Measurements from ENCODE around the gene DNAJC8. TPM values are rescaled to one million over a fixed set of nuclear protein-coding genes. Genes with fewer than 3 reads are reported as not detected.

DNAJC8 gene
- total RNA-seq, 5 donors from 2014 or later (not counting 1 experiment from before 2014, with no cell fraction given) = 61.8 to 68.0 (median 67.2) TPM

DNA sequence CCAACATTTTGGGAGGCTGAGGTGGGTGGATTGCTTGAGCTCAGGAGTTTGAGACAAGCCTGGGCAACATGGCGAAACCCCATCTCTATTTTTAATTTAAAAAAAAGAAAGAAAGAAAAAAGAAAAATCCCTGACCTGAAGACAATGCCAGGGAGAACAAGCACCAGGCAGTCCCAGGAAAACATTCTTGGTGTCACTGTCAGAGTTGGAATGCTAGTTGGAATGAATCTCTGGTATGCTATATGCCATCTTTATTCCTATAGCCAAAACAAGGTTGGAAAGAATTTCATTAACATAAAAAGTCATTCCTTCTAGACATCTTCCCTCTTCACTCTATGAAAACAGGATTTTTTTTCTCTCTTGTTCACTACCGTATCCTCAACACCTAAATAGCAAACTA, 2.8 kb downstream of the DNAJC8 start:
- WGBS (ENCODE audit: insufficient coverage) = no CpG with 5 or more reads among the region's 2 CpGs
- DNase-seq (no peak), ATAC-seq (replicated peaks in 1 of 4) (no peak)
- peaks cover 25% of the 10 kb centered on the region for H3K36me3 Mint-ChIP-seq
- POLR2A ChIA-PET = interaction anchor here in 1 of 2 donors (0.7 kb wide), 1 partner anchor 400 kb away, joined by 4 read pairs; no protein-coding TSS in a partner anchor
- Histone ChIP-seq H3K9me3 (no peaks in the 10 kb centered on the region), H3K4me1 (ENCODE audit: control insufficient read depth in 1 of 2, extremely low read depth in 1 of 2, insufficient read depth in 2 of 2, low read length in 2 of 2) (peaks cover 5 to 28% of the 10 kb centered on the region in 2 experiments), H3K27me3 (replicated peaks in 1 of 2; ENCODE audit: control insufficient read depth in 2 of 2, extremely low read depth in 1 of 2, insufficient read depth in 2 of 2, low read length in 1 of 2) (no peaks in the 10 kb centered on the region), H3K27ac (ENCODE audit: low read length) (no peak overlapping the region), H3K4me3 (ENCODE audit: control insufficient read depth in 1 of 2, extremely low read depth in 1 of 2, low read length in 1 of 2) (no peak overlapping the region), H3K36me3 (ENCODE audit: control insufficient read depth in 2 of 2, extremely low read depth in 1 of 2, insufficient read depth in 1 of 2, low read length in 1 of 2) (peaks cover 12 to 36% of the 10 kb centered on the region in 2 donors)
- no peak overlapping the region for H3K27ac Mint-ChIP-seq
- H3K27me3 Mint-ChIP-seq = no peaks in the 10 kb centered on the region
- CTCF ChIA-PET = interaction anchor here in 1 of 2 donors (0.7 kb wide), 1 partner anchor 17 kb away, joined by 3 read pairs; no protein-coding TSS in a partner anchor
- no peaks in the 10 kb centered on the region for H3K9me3 Mint-ChIP-seq
- peaks cover 29 to 41% (median 37%) of the 10 kb centered on the region in 3 donors for H3K4me1 Mint-ChIP-seq
- H3K4me3 Mint-ChIP-seq = no peak overlapping the region

DNA sequence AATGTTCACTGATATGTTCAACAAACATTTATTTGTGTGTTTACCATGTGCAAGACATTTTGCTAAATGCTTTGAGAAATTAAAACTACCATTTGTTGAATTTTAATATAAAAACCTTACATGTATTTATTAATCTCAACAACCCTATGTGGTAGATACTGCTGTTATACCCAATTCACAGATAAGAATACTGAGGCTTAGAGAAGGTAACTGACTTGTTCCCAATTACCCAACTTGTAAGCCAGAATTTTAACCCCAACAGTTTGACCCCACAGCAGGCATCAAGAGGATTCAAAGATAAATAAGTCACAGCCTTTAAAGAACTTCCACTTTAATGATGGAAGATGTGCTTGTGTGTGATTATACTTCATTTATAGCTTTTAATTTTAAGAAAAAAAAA, 3.7 kb downstream of the DNAJC8 start:
- Mint-ChIP-seq H3K27ac (no peak overlapping the region), H3K27me3 (no peaks in the 10 kb centered on the region), H3K9me3 (no peaks in the 10 kb centered on the region), H3K36me3 (peaks cover 27% of the 10 kb centered on the region), H3K4me3 (no peak overlapping the region), H3K4me1 (peaks cover 31 to 38% (median 36%) of the 10 kb centered on the region in 3 donors)
- H3K9me3 ChIP-seq = no peaks in the 10 kb centered on the region
- ChIA-PET CTCF (no interaction called here), POLR2A (interaction anchor here (0.5 kb wide), 2 partner anchors 17 to 38 kb away, joined by 4 to 6 read pairs; no protein-coding TSS in a partner anchor)
- H3K4me3 ChIP-seq (ENCODE audit: control insufficient read depth in 1 of 2, extremely low read depth in 1 of 2, low read length in 1 of 2) = no peak overlapping the region
- ATAC-seq (replicated peaks in 1 of 4) = no peak
- H3K27me3 ChIP-seq (replicated peaks in 1 of 2; ENCODE audit: control insufficient read depth in 2 of 2, extremely low read depth in 1 of 2, insufficient read depth in 2 of 2, low read length in 1 of 2) = no peaks in the 10 kb centered on the region
- H3K36me3 ChIP-seq (ENCODE audit: control insufficient read depth in 2 of 2, extremely low read depth in 1 of 2, insufficient read depth in 1 of 2, low read length in 1 of 2) = peaks cover 12 to 43% of the 10 kb centered on the region in 2 donors
- no peak for DNase-seq
- H3K4me1 ChIP-seq (ENCODE audit: control insufficient read depth in 1 of 2, extremely low read depth in 1 of 2, insufficient read depth in 2 of 2, low read length in 2 of 2) = peaks cover 5 to 28% of the 10 kb centered on the region in 2 experiments
- H3K27ac ChIP-seq (ENCODE audit: low read length) = no peak overlapping the region

DNA sequence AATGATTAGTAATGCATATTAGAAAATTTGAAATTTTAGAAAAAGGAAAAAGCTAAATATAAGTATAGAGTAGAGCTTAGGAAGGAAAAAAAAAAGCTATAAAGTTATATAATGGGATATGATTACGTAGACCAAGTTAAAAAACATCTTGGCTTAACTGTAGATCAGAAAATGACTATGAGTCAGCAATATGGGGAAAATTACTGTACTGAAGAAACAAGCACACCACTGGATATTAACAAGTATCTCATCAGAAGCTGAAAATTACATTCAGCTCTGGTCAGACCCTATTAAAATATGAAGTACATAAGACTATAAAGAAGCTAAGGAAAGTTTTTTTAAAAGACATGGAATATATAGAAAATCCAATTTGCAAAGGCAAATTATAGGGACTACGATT, 19.5 kb downstream of the DNAJC8 start:
- no peaks in the 10 kb centered on the region for H3K9me3 Mint-ChIP-seq
- 100% methylated on average over 1 of the region's 2 CpGs for WGBS (ENCODE audit: insufficient coverage)
- DNase-seq (no peak), ATAC-seq (replicated peaks in 1 of 4) (no peak)
- Histone ChIP-seq H3K27me3 (replicated peaks in 1 of 2; ENCODE audit: control insufficient read depth in 2 of 2, extremely low read depth in 1 of 2, insufficient read depth in 2 of 2, low read length in 1 of 2) (no peaks in the 10 kb centered on the region), H3K9me3 (no peaks in the 10 kb centered on the region), H3K36me3 (ENCODE audit: control insufficient read depth in 2 of 2, extremely low read depth in 1 of 2, insufficient read depth in 1 of 2, low read length in 1 of 2) (peaks cover 3 to 39% of the 10 kb centered on the region in 2 donors), H3K4me3 (ENCODE audit: control insufficient read depth in 1 of 2, extremely low read depth in 1 of 2, low read length in 1 of 2) (no peak overlapping the region), H3K27ac (ENCODE audit: low read length) (no peak overlapping the region), H3K4me1 (ENCODE audit: control insufficient read depth in 1 of 2, extremely low read depth in 1 of 2, insufficient read depth in 2 of 2, low read length in 2 of 2) (no peaks in the 10 kb centered on the region)
- ChIA-PET POLR2A (interaction anchor here in 1 of 2 donors (0.5 to 0.6 kb wide), 4 partner anchors 9 to 592 kb away, joined by 3 to 8 read pairs (median 4); no protein-coding TSS in a partner anchor), CTCF (interaction anchor here (0.6 to 1.8 kb wide), 4 partner anchors 17 to 275 kb away, joined by 3 to 8 read pairs (median 6); partner anchors contain the start of gene EYA3 (in 1 of the 2))
- peaks cover 22% of the 10 kb centered on the region for H3K36me3 Mint-ChIP-seq
- no peak overlapping the region for H3K4me3 Mint-ChIP-seq
- peaks cover 0 to 8% (median 3%) of the 10 kb centered on the region in 3 donors for H3K4me1 Mint-ChIP-seq
- H3K27ac Mint-ChIP-seq = no peak overlapping the region
- no peaks in the 10 kb centered on the region for H3K27me3 Mint-ChIP-seq

DNA sequence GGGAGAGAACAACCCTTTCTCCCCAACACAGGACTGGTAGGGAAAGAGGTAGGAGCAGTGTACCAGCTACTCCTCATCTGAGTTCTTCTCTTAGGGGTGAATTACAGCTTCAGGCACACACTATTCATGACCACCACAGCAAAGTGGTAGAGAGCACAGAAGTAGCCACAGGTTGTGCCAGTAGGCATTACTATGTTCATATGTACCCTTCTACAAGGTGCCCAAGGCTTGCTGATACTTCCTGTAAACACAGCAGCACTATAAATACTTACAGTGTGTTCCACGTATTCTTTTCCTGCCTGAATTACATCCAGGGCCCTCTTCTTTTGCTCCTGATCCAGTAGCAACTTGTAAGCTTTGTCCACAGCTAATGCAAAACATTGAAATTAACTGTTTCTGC, 23.1 kb downstream of the DNAJC8 start:
- ChIA-PET CTCF (interaction anchor here (0.8 to 3.2 kb wide), 5 partner anchors 8 to 269 kb away, joined by 3 to 69 read pairs (median 3); no protein-coding TSS in a partner anchor), POLR2A (interaction anchor here (0.5 kb wide), 2 partner anchors 120 to 293 kb away, joined by 5 to 12 read pairs; no protein-coding TSS in a partner anchor)
- H3K27me3 ChIP-seq (replicated peaks in 1 of 2; ENCODE audit: control insufficient read depth in 2 of 2, extremely low read depth in 1 of 2, insufficient read depth in 2 of 2, low read length in 1 of 2) = no peaks in the 10 kb centered on the region
- H3K27ac ChIP-seq (ENCODE audit: low read length) = no peak overlapping the region
- Mint-ChIP-seq H3K4me1 (peaks cover 0 to 6% (median 3%) of the 10 kb centered on the region in 3 donors), H3K4me3 (no peak overlapping the region), H3K9me3 (no peaks in the 10 kb centered on the region), H3K27ac (peak overlapping the region in 1 of 2 donors; percentile 34), H3K27me3 (no peaks in the 10 kb centered on the region), H3K36me3 (peaks cover 33% of the 10 kb centered on the region)
- H3K4me1 ChIP-seq (ENCODE audit: control insufficient read depth in 1 of 2, extremely low read depth in 1 of 2, insufficient read depth in 2 of 2, low read length in 2 of 2) = no peaks in the 10 kb centered on the region
- WGBS (ENCODE audit: insufficient coverage) = 88% methylated on average over 1 of the region's 1 CpG
- H3K4me3 ChIP-seq (ENCODE audit: control insufficient read depth in 1 of 2, extremely low read depth in 1 of 2, low read length in 1 of 2) = no peak overlapping the region
- no peaks in the 10 kb centered on the region for H3K9me3 ChIP-seq
- peaks cover 5 to 68% of the 10 kb centered on the region in 2 donors for H3K36me3 ChIP-seq (ENCODE audit: control insufficient read depth in 2 of 2, extremely low read depth in 1 of 2, insufficient read depth in 1 of 2, low read length in 1 of 2)
- DNase-seq (no peak), ATAC-seq (replicated peaks in 1 of 4) (no peak)

DNA sequence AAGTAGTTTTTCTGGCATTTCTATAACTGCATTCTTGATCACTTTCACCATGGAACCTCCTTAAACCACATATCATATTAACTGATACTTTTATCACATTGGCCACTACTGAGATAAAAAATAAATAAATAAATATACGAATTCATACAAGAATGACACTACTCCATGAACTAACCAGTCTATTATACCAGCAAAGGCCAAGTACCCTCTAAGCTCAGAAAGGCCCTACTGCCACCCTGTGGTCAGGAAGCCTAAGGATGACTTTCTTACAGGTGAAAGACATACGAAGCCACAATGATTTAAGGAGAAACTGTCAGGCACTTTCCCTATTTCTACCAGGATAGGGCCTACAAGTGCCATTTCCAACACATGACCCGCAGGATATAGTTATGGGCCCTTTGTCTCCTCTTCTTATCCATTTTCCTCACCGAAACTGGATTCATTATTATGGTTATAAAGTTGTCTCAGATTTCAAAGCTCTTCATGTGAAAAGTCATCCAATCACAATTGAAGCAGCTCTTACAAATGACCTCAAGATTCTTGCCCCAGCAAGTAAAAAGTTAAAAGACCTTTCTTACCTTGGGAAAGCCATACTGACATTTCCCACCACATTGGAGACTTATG, 23.9 kb downstream of the DNAJC8 start:
- peaks cover 7 to 70% of the 10 kb centered on the region in 2 donors for H3K36me3 ChIP-seq (ENCODE audit: control insufficient read depth in 2 of 2, extremely low read depth in 1 of 2, insufficient read depth in 1 of 2, low read length in 1 of 2)

DNA sequence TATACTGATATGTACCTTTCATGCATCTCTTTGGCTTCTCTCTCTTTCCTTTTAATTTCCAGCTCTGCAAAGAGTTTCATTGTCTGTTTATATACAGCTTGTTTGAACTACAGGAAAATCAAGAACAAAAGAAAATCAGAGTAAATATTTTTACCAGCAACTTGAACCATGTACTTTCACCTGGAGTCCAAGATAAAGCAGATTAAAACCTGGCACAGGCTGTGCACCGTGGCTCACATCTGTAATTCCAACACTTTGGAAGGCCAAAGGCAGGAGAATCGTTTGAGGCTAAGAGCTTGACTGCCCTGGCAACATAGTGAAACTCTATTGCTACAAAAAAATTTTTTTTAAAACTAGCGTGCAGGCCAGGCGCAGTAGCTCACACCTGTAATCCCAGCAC, 27.6 kb downstream of the DNAJC8 start:
- ChIA-PET CTCF (interaction anchor here (0.7 to 2.7 kb wide), 2 partner anchors 113 to 265 kb away, joined by 3 to 19 read pairs; no protein-coding TSS in a partner anchor), POLR2A (no interaction called here)
- Histone ChIP-seq H3K27ac (ENCODE audit: low read length) (no peak overlapping the region), H3K4me1 (ENCODE audit: control insufficient read depth in 1 of 2, extremely low read depth in 1 of 2, insufficient read depth in 2 of 2, low read length in 2 of 2) (peaks cover under 1 to 14% of the 10 kb centered on the region in 2 experiments), H3K27me3 (replicated peaks in 1 of 2; ENCODE audit: control insufficient read depth in 2 of 2, extremely low read depth in 1 of 2, insufficient read depth in 2 of 2, low read length in 1 of 2) (no peaks in the 10 kb centered on the region), H3K36me3 (ENCODE audit: control insufficient read depth in 2 of 2, extremely low read depth in 1 of 2, insufficient read depth in 1 of 2, low read length in 1 of 2) (peaks cover 26 to 79% of the 10 kb centered on the region in 2 donors), H3K4me3 (ENCODE audit: control insufficient read depth in 1 of 2, extremely low read depth in 1 of 2, low read length in 1 of 2) (no peak overlapping the region), H3K9me3 (no peaks in the 10 kb centered on the region)
- no peak for DNase-seq
- H3K9me3 Mint-ChIP-seq = no peaks in the 10 kb centered on the region
- WGBS (ENCODE audit: insufficient coverage) = 100% methylated on average over 4 of the region's 4 CpGs
- peaks cover 8 to 17% (median 13%) of the 10 kb centered on the region in 3 donors for H3K4me1 Mint-ChIP-seq
- no peak overlapping the region for H3K4me3 Mint-ChIP-seq
- no peaks in the 10 kb centered on the region for H3K27me3 Mint-ChIP-seq
- no peak overlapping the region for H3K27ac Mint-ChIP-seq
- H3K36me3 Mint-ChIP-seq = peaks cover 54% of the 10 kb centered on the region
- no peak for ATAC-seq (replicated peaks in 1 of 4)

More for the DNA sequence above, 23.9 kb downstream of the DNAJC8 start:
- no peak overlapping the region for H3K4me3 Mint-ChIP-seq
- H3K4me1 ChIP-seq (ENCODE audit: control insufficient read depth in 1 of 2, extremely low read depth in 1 of 2, insufficient read depth in 2 of 2, low read length in 2 of 2) = no peaks in the 10 kb centered on the region
- no peak overlapping the region for H3K27ac ChIP-seq (ENCODE audit: low read length)
- H3K36me3 Mint-ChIP-seq = peaks cover 39% of the 10 kb centered on the region
- ATAC-seq (replicated peaks in 1 of 4) = peak; percentile 58 to 84 (median 73)
- H3K27me3 Mint-ChIP-seq = no peaks in the 10 kb centered on the region
- H3K27ac Mint-ChIP-seq = no peak overlapping the region
- no peaks in the 10 kb centered on the region for H3K9me3 Mint-ChIP-seq
- CTCF ChIA-PET = interaction anchor here (0.6 to 3.2 kb wide), 10 partner anchors 9 to 915 kb away, joined by 3 to 69 read pairs (median 4); partner anchors contain the start of gene EYA3 (in 1 of the 2)
- no peak overlapping the region for H3K4me3 ChIP-seq (ENCODE audit: control insufficient read depth in 1 of 2, extremely low read depth in 1 of 2, low read length in 1 of 2)
- POLR2A ChIA-PET = interaction anchor here (0.5 to 1.0 kb wide), 3 partner anchors 120 to 1026 kb away, joined by 3 to 12 read pairs (median 3); no protein-coding TSS in a partner anchor
- no peaks in the 10 kb centered on the region for H3K9me3 ChIP-seq
- peak in 34 of 35 experiments; percentile 9 to 77 (median 56) for DNase-seq
- H3K4me1 Mint-ChIP-seq = peaks cover 0 to 6% (median 3%) of the 10 kb centered on the region in 3 donors
- no peaks in the 10 kb centered on the region for H3K27me3 ChIP-seq (replicated peaks in 1 of 2; ENCODE audit: control insufficient read depth in 2 of 2, extremely low read depth in 1 of 2, insufficient read depth in 2 of 2, low read length in 1 of 2)
- WGBS (ENCODE audit: insufficient coverage) = 0% methylated on average over 1 of the region's 4 CpGs

Measured in T-cell (primary cell).